Natural killer cell (primary cell): ENCODE measurements around the gene THG1L. TPM values are rescaled to one million over a fixed set of nuclear protein-coding genes. Genes with fewer than 3 reads are reported as not detected.
A peak's percentile ranks its signal among the peaks of the same experiment; 100 is the strongest.

Experiments
- ATAC-seq, 3 donors: fragments of 150-1000 bp in 2 of 3; fragments of 200-7000 bp in 1 of 3; cut with Tn5 transposase; 1 replicate in 1 of 3; 2 replicates in 2 of 3; pipeline ENCODE4 v1.10.0; 2021; ENCODE audit warnings: mild to moderate bottlenecking in 2 of 3, moderate library complexity in 2 of 3
- DNase-seq, 2 donors: peaks; one replicate each; pipeline versions ENCODE4 v3.0.0 to v3.0.0-alpha.2; 2013 to 2021; ENCODE audit warnings: mixed read lengths in 1 of 2
- H3K27ac ChIP-seq: one replicate; pipeline ENCODE4 v1.5.1; 2013; ENCODE audit warnings: mild to moderate bottlenecking, low read length
- H3K27me3 ChIP-seq: one replicate; pipeline ENCODE4 v1.6.1; 2013; ENCODE audit warnings: low read length; ENCODE audit not compliant: control insufficient read depth, insufficient read depth
- H3K36me3 ChIP-seq: one replicate; pipeline ENCODE4 v1.6.1; 2013; ENCODE audit warnings: low read length; ENCODE audit not compliant: control insufficient read depth, insufficient read depth
- H3K4me1 ChIP-seq: one replicate; pipeline ENCODE4 v1.6.1; 2013; ENCODE audit warnings: low read length; ENCODE audit not compliant: control insufficient read depth, insufficient read depth
- H3K4me3 ChIP-seq: one replicate; pipeline ENCODE4 v1.5.1; 2013; ENCODE audit warnings: low read length
- H3K9me3 ChIP-seq: one replicate; pipeline ENCODE4 v1.6.1; 2013; ENCODE audit warnings: low read length; ENCODE audit not compliant: control insufficient read depth, insufficient read depth
- H3K27ac Mint-ChIP-seq, 2 donors: one replicate each; pipeline ENCODE4 v1.8.0; 2022; ENCODE audit warnings: mild to moderate bottlenecking in 2 of 2, mixed read lengths in 2 of 2, moderate library complexity in 1 of 2
- H3K27me3 Mint-ChIP-seq, 2 donors: one replicate each; pipeline ENCODE4 v1.8.0; 2022; ENCODE audit warnings: low read depth in 2 of 2, mixed read lengths in 2 of 2
- H3K36me3 Mint-ChIP-seq: one replicate; pipeline ENCODE4 v1.8.0; 2022; ENCODE audit warnings: mixed read lengths
- H3K4me1 Mint-ChIP-seq, 2 donors: one replicate each; pipeline ENCODE4 v1.8.0; 2022; ENCODE audit warnings: mixed read lengths in 2 of 2
- H3K4me3 Mint-ChIP-seq: one replicate; pipeline ENCODE4 v1.8.0; 2022; ENCODE audit warnings: mild to moderate bottlenecking, moderate library complexity, mixed read lengths
- H3K9me3 Mint-ChIP-seq, 2 donors: one replicate each; pipeline ENCODE4 v1.8.0; 2022; ENCODE audit warnings: mixed read lengths in 2 of 2
- CTCF ChIP-seq: fragments of 200-600 bp; IDR thresholded peaks from one replicate; pipeline ENCODE4 v1.8.0; 2022; ENCODE audit warnings: antibody characterized with exemption
- WGBS: methylation state at CpG from one replicate; pipeline ENCODE4 v1.1.7; 2013; ENCODE audit warnings: missing lambda C conversion rate; ENCODE audit not compliant: insufficient coverage; 5-methylcytosine and 5-hydroxymethylcytosine counted together
- intact Hi-C: fragments of 100-400 bp; cut with micrococcal nuclease; formaldehyde crosslinking; loops from one replicate; pipeline ENCODE4 v1.14.2; 2022
- total RNA-seq, 4 donors: library from RNA; stranded (reverse); fragments of 120-200 nt in 1 of 4; gene quantifications; one replicate each; pipeline versions ENCODE4 v1.2.3 to v1.2.4, GENCODE V29; 2013 to 2022

THG1L gene
- total RNA-seq, 3 donors from 2014 or later (not counting 1 experiment from before 2014, with no cell fraction given) = 3.1 to 4.7 (median 3.5) TPM

DNA sequence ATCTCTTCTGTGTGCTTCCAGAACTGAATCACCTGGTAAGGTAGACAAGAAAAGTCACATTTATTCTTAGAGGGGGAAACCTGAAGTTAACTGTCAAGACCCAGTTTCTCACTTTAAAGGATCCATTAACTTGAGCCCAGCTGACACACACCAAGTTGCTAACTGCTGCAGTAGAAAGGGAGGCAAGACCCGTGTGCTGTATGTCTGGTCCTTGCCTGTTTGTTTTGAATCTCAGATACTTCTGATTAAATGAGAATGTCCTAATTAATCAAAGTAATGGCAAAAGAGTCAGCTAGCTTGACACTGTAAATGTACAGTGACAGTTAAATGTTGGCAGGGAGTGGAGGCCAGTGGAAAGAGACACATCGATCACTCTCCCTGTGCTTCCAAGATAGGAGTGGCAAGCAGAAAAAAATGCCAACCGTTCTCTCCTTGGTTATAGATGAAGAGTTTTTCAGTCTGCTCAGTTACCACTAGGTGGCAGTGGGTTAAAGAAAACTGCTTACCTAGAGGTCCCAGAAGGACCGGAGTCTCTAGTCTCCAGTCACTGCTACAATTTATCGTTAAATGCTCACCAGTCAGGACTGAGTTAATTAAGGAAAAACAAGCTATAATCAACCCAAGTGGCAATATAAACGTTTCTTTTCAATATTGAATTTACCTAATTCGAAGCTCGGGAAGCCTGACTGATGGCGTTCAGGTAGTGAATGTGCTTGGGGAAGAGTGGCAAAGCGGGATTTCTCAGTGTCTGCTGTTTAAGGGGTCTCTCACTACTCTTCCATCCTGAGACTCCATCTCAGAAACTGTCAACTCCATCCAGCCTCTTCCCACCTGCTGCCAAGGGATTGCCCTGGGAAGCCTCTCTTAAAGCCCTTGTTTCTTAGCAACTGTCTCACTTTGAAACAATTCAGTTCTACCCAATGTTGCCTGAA lies 30.7 kb downstream of the THG1L start:
- no peaks in the 10 kb centered on the region for H3K27me3 ChIP-seq
- WGBS = 41% methylated on average over 8 of the region's 10 CpGs
- no peaks in the 10 kb centered on the region for H3K9me3 ChIP-seq
- DNase-seq (peak in 1 of 2 donors; percentile 67), ATAC-seq (peak; percentile 79 to 89 (median 81))
- no peaks in the 10 kb centered on the region for H3K4me1 ChIP-seq
- no peak overlapping the region for H3K27ac ChIP-seq
- no peaks in the 10 kb centered on the region for H3K36me3 ChIP-seq
- no peaks in the 10 kb centered on the region for H3K9me3 Mint-ChIP-seq
- H3K4me3 ChIP-seq = no peak overlapping the region
- H3K4me3 Mint-ChIP-seq = no peak overlapping the region
- H3K4me1 Mint-ChIP-seq = no peaks in the 10 kb centered on the region
- H3K27ac Mint-ChIP-seq = no peak overlapping the region
- H3K36me3 Mint-ChIP-seq = no peaks in the 10 kb centered on the region
- intact Hi-C loops = loop anchor here (1.0 kb wide), 3 partner anchors 156 to 233 kb away; no protein-coding TSS in a partner anchor
- H3K27me3 Mint-ChIP-seq = no peaks in the 10 kb centered on the region
- TF ChIP-seq CTCF = peak; percentile 83

- intact Hi-C loops = no loop called here
- Histone ChIP-seq H3K27me3 (no peaks in the 10 kb centered on the region), H3K27ac (no peak overlapping the region), H3K36me3 (no peaks in the 10 kb centered on the region), H3K4me3 (no peak overlapping the region), H3K9me3 (no peaks in the 10 kb centered on the region), H3K4me1 (no peaks in the 10 kb centered on the region)
- Mint-ChIP-seq H3K4me3 (no peak overlapping the region), H3K4me1 (no peaks in the 10 kb centered on the region), H3K36me3 (no peaks in the 10 kb centered on the region), H3K27ac (no peak overlapping the region), H3K9me3 (no peaks in the 10 kb centered on the region), H3K27me3 (no peaks in the 10 kb centered on the region)
- ATAC-seq = no peak
- WGBS = 94% methylated on average over 6 of the region's 6 CpGs
- no peak for DNase-seq
- TF ChIP-seq CTCF = no peak
Observed at GRCh38 chr5:157764531-157764930, 33.3 kb downstream of the THG1L start.

- Mint-ChIP-seq H3K4me3 (no peak overlapping the region), H3K9me3 (no peaks in the 10 kb centered on the region)
- H3K9me3 ChIP-seq = no peaks in the 10 kb centered on the region
Observed at GRCh38 chr5:157766442-157766841, 35.2 kb downstream of the THG1L start.

More at GRCh38 chr5:157766442-157766841, 35.2 kb downstream of the THG1L start:
- DNase-seq (no peak), ATAC-seq (no peak)
- no peaks in the 10 kb centered on the region for H3K36me3 ChIP-seq
- intact Hi-C loops = no loop called here
- Mint-ChIP-seq H3K27ac (no peak overlapping the region), H3K36me3 (no peaks in the 10 kb centered on the region), H3K4me1 (no peaks in the 10 kb centered on the region), H3K27me3 (no peaks in the 10 kb centered on the region)
- H3K27me3 ChIP-seq = no peaks in the 10 kb centered on the region
- WGBS = 91% methylated on average over 7 of the region's 7 CpGs
- H3K27ac ChIP-seq = no peak overlapping the region
- H3K4me3 ChIP-seq = no peak overlapping the region
- no peak for TF ChIP-seq CTCF
- no peaks in the 10 kb centered on the region for H3K4me1 ChIP-seq
